Measurements from ENCODE around the gene ZNF366.

The ZNF366 gene

DNA sequence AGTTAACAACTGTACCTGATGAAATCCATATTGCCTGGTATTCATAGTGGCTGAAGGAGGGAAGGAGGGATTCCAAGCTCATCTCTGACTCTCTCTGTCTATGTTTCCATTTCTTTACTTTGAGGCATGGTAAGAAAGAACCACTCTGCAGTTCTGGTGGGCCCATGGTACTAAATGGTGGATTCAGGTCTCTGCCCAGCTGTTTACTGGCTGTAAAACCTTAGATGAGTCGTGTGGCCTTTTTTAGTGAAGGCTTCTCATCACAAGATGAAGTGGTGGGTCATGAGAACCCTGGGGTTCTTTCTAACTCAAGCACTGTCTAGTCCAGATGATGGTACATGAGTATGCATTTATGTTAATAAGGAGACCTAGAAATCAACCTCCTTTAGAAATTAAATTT is 49.7 kb downstream of the ZNF366 start:
- no peak for DNase-seq (ENCODE audit: low read depth)
- TF ChIP-seq, protein P1, sequence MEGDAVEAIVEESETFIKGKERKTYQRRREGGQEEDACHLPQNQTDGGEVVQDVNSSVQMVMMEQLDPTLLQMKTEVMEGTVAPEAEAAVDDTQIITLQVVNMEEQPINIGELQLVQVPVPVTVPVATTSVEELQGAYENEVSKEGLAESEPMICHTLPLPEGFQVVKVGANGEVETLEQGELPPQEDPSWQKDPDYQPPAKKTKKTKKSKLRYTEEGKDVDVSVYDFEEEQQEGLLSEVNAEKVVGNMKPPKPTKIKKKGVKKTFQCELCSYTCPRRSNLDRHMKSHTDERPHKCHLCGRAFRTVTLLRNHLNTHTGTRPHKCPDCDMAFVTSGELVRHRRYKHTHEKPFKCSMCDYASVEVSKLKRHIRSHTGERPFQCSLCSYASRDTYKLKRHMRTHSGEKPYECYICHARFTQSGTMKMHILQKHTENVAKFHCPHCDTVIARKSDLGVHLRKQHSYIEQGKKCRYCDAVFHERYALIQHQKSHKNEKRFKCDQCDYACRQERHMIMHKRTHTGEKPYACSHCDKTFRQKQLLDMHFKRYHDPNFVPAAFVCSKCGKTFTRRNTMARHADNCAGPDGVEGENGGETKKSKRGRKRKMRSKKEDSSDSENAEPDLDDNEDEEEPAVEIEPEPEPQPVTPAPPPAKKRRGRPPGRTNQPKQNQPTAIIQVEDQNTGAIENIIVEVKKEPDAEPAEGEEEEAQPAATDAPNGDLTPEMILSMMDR (IDR thresholded peaks at IDR 0.05; ENCODE audit: insufficient read depth, low read depth, low read length, missing control alignments) = no peak
- no peak overlapping the region for H3K4me3 ChIP-seq (ENCODE audit: low read depth, low read length)

DNA sequence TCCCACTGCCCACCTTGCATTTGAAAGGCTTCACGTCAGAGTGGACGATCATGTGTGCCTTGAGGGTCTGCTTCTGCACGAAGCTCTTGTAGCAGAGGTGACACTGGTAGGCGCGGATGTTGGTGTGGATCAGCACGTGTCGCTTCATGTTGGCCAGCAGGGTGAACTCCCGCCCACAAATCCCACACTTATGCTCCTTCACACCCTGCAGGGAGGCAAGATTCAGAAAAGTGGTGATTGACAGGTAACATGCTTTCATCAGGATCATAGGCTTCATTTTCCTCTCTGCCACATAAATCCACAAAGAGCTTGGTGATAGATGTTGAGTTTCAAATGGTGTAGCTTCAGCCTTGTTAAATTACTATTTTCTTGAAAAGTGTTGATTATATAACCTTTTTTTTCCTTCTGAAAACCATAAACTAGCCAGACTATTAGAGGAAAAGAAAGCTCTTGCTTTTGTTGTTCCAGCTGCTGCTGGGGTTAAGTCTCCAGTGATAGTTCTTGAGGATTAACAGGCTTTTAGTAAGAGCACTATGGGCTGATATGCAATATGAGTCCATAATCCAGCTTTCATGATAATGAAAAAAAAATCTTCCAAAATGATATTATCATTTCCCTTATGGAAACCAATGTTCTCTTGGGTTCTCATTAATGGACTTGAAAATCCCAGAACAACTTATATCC is 50.7 kb downstream of the ZNF366 start:
- TF ChIP-seq, protein P1 (IDR thresholded peaks at IDR 0.05; ENCODE audit: insufficient read depth, low read depth, low read length, missing control alignments) = no peak
- no peak for DNase-seq (ENCODE audit: low read depth)
- no peak overlapping the region for H3K4me3 ChIP-seq (ENCODE audit: low read depth, low read length)

DNA sequence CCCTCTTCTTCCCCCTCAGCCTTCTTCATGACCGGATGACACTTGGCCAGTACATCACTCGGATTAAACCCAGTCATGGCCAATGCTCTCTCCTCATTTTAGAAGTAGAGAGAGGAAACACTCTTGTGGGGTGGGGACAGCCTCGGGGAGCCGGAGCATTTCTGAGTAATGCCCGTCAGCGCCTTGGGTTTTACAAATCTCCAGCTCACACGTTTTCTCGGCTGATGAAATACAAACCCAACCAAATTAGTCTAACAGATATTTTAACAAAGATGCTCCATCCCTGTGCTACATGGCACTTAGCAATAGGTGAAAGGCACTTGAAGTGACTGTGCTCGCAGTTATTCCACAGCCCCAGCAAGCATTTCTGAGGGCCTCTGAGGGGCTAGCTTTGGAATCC is 51.7 kb downstream of the ZNF366 start:
- no peak overlapping the region for H3K4me3 ChIP-seq (ENCODE audit: low read depth, low read length)
- TF ChIP-seq, protein P1 (IDR thresholded peaks at IDR 0.05; ENCODE audit: insufficient read depth, low read depth, low read length, missing control alignments) = no peak
- no peak for DNase-seq (ENCODE audit: low read depth)

DNA sequence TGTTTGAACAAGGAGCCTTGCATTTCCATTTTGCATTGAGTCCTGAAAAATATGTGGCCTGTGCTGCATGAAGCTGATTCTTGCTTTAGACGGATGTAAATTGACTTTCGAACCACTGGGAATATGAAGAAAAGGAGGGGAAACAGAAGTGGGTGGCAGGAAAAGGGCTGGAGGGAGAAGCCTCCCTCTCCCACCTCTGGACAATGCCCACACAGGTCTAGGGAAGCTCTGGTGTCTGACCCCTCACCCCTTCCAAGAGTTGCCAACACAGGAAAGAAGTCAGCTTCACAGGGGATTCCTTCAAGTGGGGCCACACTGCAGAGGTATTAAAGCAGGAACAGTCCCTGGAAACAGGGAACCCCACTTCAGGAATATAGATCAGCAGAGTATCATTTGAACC is 52.2 kb downstream of the ZNF366 start:
- DNase-seq (ENCODE audit: low read depth) = no peak
- no peak overlapping the region for H3K4me3 ChIP-seq (ENCODE audit: low read depth, low read length)
- TF ChIP-seq, protein P1 (IDR thresholded peaks at IDR 0.05; ENCODE audit: insufficient read depth, low read depth, low read length, missing control alignments) = no peak

DNA sequence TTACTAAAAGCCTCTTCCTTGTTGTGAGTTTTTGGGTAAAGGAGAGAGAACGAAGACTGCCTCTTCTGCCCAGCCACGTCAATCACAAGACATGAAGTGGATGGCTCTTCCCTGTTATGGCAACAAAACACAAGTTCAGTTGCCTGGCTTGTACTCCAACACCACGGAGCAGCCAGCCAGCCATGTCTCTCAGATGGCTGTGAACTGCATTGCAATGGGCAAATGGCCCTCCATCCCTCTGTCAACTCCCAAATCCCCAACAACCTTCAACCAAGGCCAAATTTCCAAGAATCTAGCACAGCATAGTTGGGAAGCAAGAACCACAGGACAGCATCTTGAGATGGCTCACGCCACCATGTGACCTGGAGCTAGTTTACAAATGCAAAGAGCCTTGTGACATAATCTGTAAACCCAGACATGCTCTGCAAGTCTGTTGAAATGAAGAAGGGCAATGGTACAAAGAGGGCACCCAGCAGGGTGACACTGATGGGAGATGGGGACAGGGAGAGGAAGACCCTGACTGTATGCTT is 53.9 kb downstream of the ZNF366 start:
- H3K4me3 ChIP-seq (ENCODE audit: low read depth, low read length) = no peak overlapping the region
- no peak for DNase-seq (ENCODE audit: low read depth)
- TF ChIP-seq, protein P1 (IDR thresholded peaks at IDR 0.05; ENCODE audit: insufficient read depth, low read depth, low read length, missing control alignments) = no peak

DNA sequence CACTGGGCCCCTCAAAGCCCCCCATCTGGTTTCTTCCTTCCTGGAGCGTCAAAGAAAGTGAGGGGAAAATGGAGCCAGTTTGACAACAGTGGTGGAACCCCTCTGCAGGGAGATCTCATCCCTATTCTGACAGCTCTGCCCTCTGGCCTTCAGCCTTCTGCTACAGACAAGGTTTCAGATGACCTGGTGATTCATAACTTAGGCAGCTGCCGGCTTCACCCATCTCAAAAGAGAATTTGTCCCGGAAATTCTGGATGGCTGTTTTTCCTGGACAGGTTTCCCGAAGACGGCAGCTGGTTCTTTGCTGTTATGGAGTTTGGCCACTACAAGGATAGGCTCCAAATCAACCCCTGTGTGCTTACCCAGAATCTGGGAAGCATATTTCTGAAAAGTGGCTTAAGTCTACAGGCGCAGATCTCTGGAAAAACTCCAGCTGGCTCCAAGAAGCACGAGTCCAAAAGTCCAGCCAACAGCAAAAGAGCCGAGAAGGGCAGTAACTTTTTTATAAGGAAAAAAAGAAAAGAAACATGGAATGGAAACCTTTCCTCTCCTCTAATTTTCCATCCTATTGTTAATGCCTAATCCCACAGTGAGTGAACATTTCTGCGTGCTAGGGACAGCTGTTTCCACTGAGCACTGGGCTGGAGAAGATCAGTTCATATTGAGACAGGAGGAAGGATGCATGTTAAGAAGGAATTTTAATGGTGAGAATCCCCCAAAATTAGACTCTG is 54.5 kb downstream of the ZNF366 start:
- no peak overlapping the region for H3K4me3 ChIP-seq (ENCODE audit: low read depth, low read length)
- TF ChIP-seq, protein P1 (IDR thresholded peaks at IDR 0.05; ENCODE audit: insufficient read depth, low read depth, low read length, missing control alignments) = no peak
- no peak for DNase-seq (ENCODE audit: low read depth)

Data from GM12865 (cell line).